Choroid plexus epithelial cell (primary cell): ENCODE results near the gene RIN3.

Experiments used
- DNase-seq: peaks from one replicate; pipeline ENCODE4 v3.0.0-alpha.2; 2010; ENCODE audit warnings: low read depth
- H3K4me3 ChIP-seq: 2 replicates; pipeline ENCODE4 v1.5.1; 2011; ENCODE audit warnings: low read depth, mild to moderate bottlenecking, control low read depth, low read length, moderate library complexity
- CTCF ChIP-seq: conservative IDR thresholded peaks from 2 replicates; pipeline ENCODE4 v1.5.1; 2011; ENCODE audit warnings: low read depth, mild to moderate bottlenecking, control low read depth, inconsistent platforms, low read length, moderate library complexity

Gene RIN3

GRCh38 chr14:92726933-92727262 is 213.3 kb downstream of the RIN3 start:
- DNase-seq = no peak
- TF ChIP-seq CTCF = no peak
- H3K4me3 ChIP-seq = no peak overlapping the region

- TF ChIP-seq CTCF = no peak
- DNase-seq = peak; percentile 77
- no peak overlapping the region for H3K4me3 ChIP-seq
Measured at GRCh38 chr14:92728759-92729364, 215.3 kb downstream of the RIN3 start.

- DNase-seq = peak; percentile 93
- TF ChIP-seq CTCF = no peak
- H3K4me3 ChIP-seq = peak overlapping the region; percentile 9
Measured at GRCh38 chr14:92729634-92730358, 216.2 kb downstream of the RIN3 start.

- no peak for TF ChIP-seq CTCF
- no peak overlapping the region for H3K4me3 ChIP-seq
- DNase-seq = no peak
Measured at GRCh38 chr14:92731622-92732115, 218.1 kb downstream of the RIN3 start.

- TF ChIP-seq CTCF = no peak
- H3K4me3 ChIP-seq = no peak overlapping the region
- DNase-seq = no peak
Measured at GRCh38 chr14:92733007-92733406, 219.4 kb downstream of the RIN3 start.

GRCh38 chr14:92734618-92735017 is 221.0 kb downstream of the RIN3 start:
- no peak for TF ChIP-seq CTCF
- no peak overlapping the region for H3K4me3 ChIP-seq
- no peak for DNase-seq

GRCh38 chr14:92735344-92735743 is 221.8 kb downstream of the RIN3 start:
- H3K4me3 ChIP-seq = no peak overlapping the region
- TF ChIP-seq CTCF = no peak
- no peak for DNase-seq
